DOHH2 (cell line): Measurements from ENCODE around the gene CCDC88C.

Source experiments
- H3F3A ChIP-seq: fragments of 200-600 bp; sonication (generic), shearing (Covaris generic); 2 replicates; pipeline ENCODE4 v1.6.0; 2016; ENCODE audit warnings: antibody characterized with exemption, mild to moderate bottlenecking; ENCODE audit not compliant: control insufficient read depth, insufficient read depth
- H3K27ac ChIP-seq: fragments of 200-600 bp; sonication (generic); 2 replicates; pipeline ENCODE4 v1.5.1; 2014; ENCODE audit warnings: low read depth, mild to moderate bottlenecking, low read length, moderate library complexity
- H3K27me3 ChIP-seq: fragments of 200-600 bp; sonication (generic); 2 replicates; pipeline ENCODE4 v1.6.1; 2014; ENCODE audit warnings: mild to moderate bottlenecking, low read length, mixed read lengths; ENCODE audit not compliant: control insufficient read depth
- H3K36me3 ChIP-seq: fragments of 200-600 bp; sonication (generic); 2 replicates; pipeline ENCODE4 v1.6.1; 2014; ENCODE audit warnings: mild to moderate bottlenecking, low read length, moderate library complexity, mixed read lengths; ENCODE audit not compliant: control insufficient read depth
- H3K4me1 ChIP-seq: fragments of 200-600 bp; sonication (generic); 2 replicates; pipeline ENCODE4 v1.6.1; 2014; ENCODE audit warnings: mild to moderate bottlenecking, low read length, mixed read lengths; ENCODE audit not compliant: control insufficient read depth
- H3K4me2 ChIP-seq: fragments of 200-600 bp; sonication (generic); 2 replicates; pipeline ENCODE4 v1.6.0; 2014; ENCODE audit warnings: mild to moderate bottlenecking, low read length, moderate library complexity
- H3K4me3 ChIP-seq: fragments of 200-600 bp; sonication (generic); 2 replicates; pipeline ENCODE4 v1.5.1; 2014; ENCODE audit warnings: mild to moderate bottlenecking, low read length, mixed read lengths
- H3K79me2 ChIP-seq: fragments of 200-600 bp; sonication (generic); 2 replicates; pipeline ENCODE4 v1.6.1; 2014; ENCODE audit warnings: mild to moderate bottlenecking, low read length, mixed read lengths; ENCODE audit not compliant: control insufficient read depth
- H3K9me2 ChIP-seq: fragments of 200-600 bp; sonication (generic); replicated peaks from 2 replicates; pipeline ENCODE4 v1.6.1; 2014; ENCODE audit warnings: mild to moderate bottlenecking, low read length, mixed read lengths; ENCODE audit not compliant: control insufficient read depth
- H3K9me3 ChIP-seq: fragments of 200-600 bp; sonication (generic); 2 replicates; pipeline ENCODE4 v1.6.1; 2014; ENCODE audit warnings: antibody characterized with exemption, low read length, mixed read lengths; ENCODE audit not compliant: control insufficient read depth, insufficient read depth
- H4K20me1 ChIP-seq: fragments of 200-600 bp; sonication (generic); 2 replicates; pipeline ENCODE4 v1.6.0; 2014; ENCODE audit warnings: low read depth, mild to moderate bottlenecking, antibody characterized with exemption, low read length, moderate library complexity; ENCODE audit not compliant: control insufficient read depth, insufficient read depth
- EZH2phosphoT487 ChIP-seq: fragments of 200-600 bp; sonication (generic); IDR thresholded peaks from 2 replicates; pipeline ENCODE4 v1.6.1; 2017; ENCODE audit warnings: borderline replicate concordance, mild to moderate bottlenecking, antibody characterized with exemption, low read length, moderate library complexity, mixed read lengths
- TF ChIP-seq, protein P1 (sequence below): fragments of 200-600 bp; sonication (generic); IDR thresholded peaks from one replicate; pipeline ENCODE4 v1.5.1; 2014; ENCODE audit warnings: antibody characterized with exemption, mild to moderate bottlenecking, low read depth, low read length; ENCODE audit not compliant: poor library complexity, severe bottlenecking

The CCDC88C gene

DNA sequence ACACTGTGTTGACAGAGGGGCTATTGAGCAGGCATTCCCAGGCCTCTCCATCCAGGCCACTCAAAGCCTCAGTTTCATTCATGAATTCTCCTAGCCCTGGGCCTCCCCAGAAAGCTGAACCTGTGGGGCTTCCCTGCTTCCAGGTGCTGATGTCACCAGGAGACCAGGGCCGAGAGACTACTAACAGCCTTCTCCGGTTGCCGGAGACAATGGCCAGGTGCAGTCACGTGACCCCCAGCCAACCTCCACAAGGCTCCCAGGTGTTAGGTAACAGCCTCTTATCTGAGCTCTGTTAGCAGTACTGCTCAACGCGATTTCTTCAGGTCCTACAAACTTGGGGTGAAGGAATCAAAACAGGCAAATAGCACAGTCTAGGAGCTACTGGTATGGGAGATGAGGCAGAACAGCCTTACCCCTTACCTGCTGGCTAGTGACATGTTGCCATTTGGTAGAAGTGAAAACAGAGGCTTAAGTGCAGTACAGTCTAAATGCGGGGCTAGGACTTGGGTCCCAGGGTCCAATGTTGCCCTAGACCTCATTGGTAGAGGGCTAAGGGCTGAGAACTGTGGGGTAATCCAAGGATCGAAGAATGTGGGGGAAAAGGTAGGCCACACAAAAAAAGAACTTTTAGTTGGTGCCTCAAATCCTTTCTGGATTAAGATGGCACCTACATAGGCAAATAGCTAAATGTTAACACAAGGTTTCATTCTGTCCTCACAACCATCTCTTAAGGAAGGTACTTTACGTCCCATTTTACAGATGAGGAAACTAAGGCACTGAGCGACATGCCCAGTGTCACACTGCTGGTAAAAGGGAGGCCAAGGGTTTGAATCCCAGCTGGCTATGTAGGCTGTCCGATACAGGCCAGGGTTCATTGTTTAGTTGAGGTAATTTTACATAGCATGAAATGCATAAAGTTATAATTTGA, 3.8 kb downstream of the CCDC88C start:
- peaks cover 29% of the 10 kb centered on the region; the same call in 1 of the 2 replicates for H4K20me1 ChIP-seq
- TF ChIP-seq EZH2phosphoT487, result no peak
- TF ChIP-seq, protein P1, sequence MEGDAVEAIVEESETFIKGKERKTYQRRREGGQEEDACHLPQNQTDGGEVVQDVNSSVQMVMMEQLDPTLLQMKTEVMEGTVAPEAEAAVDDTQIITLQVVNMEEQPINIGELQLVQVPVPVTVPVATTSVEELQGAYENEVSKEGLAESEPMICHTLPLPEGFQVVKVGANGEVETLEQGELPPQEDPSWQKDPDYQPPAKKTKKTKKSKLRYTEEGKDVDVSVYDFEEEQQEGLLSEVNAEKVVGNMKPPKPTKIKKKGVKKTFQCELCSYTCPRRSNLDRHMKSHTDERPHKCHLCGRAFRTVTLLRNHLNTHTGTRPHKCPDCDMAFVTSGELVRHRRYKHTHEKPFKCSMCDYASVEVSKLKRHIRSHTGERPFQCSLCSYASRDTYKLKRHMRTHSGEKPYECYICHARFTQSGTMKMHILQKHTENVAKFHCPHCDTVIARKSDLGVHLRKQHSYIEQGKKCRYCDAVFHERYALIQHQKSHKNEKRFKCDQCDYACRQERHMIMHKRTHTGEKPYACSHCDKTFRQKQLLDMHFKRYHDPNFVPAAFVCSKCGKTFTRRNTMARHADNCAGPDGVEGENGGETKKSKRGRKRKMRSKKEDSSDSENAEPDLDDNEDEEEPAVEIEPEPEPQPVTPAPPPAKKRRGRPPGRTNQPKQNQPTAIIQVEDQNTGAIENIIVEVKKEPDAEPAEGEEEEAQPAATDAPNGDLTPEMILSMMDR, result no peak
- peaks cover 86% of the 10 kb centered on the region for H3K79me2 ChIP-seq
- no peaks in the 10 kb centered on the region for H3K27me3 ChIP-seq
- H3K4me1 ChIP-seq, result peaks cover 75% of the 10 kb centered on the region
- peak overlapping the region; percentile 96 for H3K27ac ChIP-seq
- H3K36me3 ChIP-seq, result peaks cover 80% of the 10 kb centered on the region
- peaks cover 17% of the 10 kb centered on the region for H3F3A ChIP-seq
- no peaks in the 10 kb centered on the region for H3K9me3 ChIP-seq
- peak overlapping the region; percentile 87 for H3K4me3 ChIP-seq
- peak overlapping the region; percentile 91 for H3K4me2 ChIP-seq
- no peaks in the 10 kb centered on the region for H3K9me2 ChIP-seq

DNA sequence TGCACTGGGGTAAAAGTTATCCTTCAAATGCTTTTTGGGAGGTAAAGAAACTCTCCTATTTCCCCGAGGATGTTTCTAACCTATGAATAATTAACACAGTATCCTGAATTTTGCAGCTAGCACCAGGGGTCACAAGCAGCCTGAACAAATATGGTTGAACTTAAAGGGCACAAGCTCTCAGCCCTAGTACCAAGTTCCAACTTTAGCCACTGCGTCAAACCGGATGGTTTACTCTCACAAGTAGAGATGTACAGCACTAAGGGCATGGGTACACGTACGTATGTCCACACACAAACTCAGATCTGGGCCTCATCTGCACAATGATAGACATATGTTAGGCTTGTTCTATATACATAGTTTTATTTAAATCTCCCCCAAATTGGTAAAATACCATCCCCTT, 4.7 kb downstream of the CCDC88C start:
- Histone ChIP-seq H3K79me2 (peaks cover 94% of the 10 kb centered on the region), H3K27ac (peak overlapping the region; percentile 96), H3K4me1 (peaks cover 73% of the 10 kb centered on the region), H4K20me1 (peaks cover 35% of the 10 kb centered on the region; the same call in 1 of the 2 replicates), H3K36me3 (peaks cover 89% of the 10 kb centered on the region), H3F3A (peaks cover 12% of the 10 kb centered on the region), H3K9me3 (no peaks in the 10 kb centered on the region), H3K4me3 (peak overlapping the region; percentile 87), H3K9me2 (no peaks in the 10 kb centered on the region), H3K27me3 (no peaks in the 10 kb centered on the region), H3K4me2 (peak overlapping the region; percentile 91)
- no peak for TF ChIP-seq EZH2phosphoT487
- TF ChIP-seq, protein P1, result no peak

DNA sequence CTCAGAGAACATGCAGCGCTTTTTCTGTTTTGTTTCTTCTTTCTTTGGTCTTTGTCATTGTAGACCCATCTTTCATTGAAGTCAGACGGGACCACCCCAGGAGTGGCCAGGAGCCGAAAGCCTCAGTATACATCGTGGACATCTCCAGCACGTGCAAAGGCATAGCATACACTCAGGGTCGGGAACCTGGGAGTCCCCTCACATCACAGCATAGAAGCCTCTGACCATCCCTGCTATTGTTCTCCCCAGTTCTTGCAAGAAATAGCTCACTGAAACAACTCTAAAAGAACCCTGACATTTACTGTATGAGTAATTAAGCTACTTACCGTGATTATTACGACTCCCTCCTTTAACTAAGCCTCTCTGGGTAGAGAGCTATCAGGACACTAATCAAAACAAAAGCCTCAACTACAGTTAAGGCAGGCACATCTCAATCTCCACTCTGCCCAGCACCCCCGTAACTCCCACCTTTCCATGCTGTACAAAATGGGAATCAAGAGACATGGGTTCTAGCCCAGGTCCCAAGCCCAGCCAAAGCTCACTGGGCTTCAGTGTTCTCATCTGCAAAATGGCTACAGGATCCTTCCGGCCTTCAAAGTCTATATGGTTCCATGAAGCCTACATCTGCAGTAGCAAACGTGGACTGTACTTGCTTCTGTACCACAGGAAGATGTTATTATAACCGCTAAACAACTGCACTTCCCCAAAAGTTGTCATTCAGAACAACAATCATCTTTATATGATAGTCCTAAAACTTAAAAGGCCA, 6.7 kb downstream of the CCDC88C start:
- H3K36me3 ChIP-seq, result peaks cover 95% of the 10 kb centered on the region
- H3K4me2 ChIP-seq, result peak overlapping the region; percentile 91
- H3F3A ChIP-seq, result peaks cover 4% of the 10 kb centered on the region; the same call in 1 of the 2 replicates
- no peaks in the 10 kb centered on the region for H3K9me2 ChIP-seq
- H3K27me3 ChIP-seq, result no peaks in the 10 kb centered on the region
- TF ChIP-seq EZH2phosphoT487, result no peak
- TF ChIP-seq, protein P1, result no peak
- H3K9me3 ChIP-seq, result no peaks in the 10 kb centered on the region
- peaks cover 100% of the 10 kb centered on the region for H3K79me2 ChIP-seq
- H4K20me1 ChIP-seq, result peaks cover 37% of the 10 kb centered on the region; the same call in 1 of the 2 replicates
- H3K4me3 ChIP-seq, result peak overlapping the region; percentile 87
- peak overlapping the region; percentile 96 for H3K27ac ChIP-seq
- peaks cover 90% of the 10 kb centered on the region for H3K4me1 ChIP-seq
